CD4-positive, alpha-beta T cell treated with Interleukin-17A for 4 hours (primary cell): ENCODE data around the gene NEK6.

Experiments used
- DNase-seq: peaks from one replicate; pipeline ENCODE4 v3.0.0-alpha.2; 2020; ENCODE audit warnings: mixed read lengths

The NEK6 gene

DNA sequence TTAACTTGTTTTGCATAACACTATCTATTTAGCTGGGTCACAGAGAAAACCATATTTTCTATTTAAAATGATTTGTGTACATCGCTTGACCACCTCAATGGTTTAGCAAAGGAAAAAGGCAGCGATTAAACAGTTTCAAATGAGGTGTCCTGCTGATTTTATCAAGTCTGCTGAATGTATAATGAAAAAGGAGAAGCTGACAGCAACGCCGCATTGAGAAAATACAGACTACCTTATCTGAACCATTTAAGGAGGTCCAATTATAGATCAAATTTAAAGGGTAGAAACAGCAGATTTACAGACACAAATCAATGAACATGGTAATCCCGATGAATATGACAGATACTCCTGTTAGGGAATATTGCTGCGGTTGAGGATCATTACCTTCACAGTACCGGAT is 127.9 kb downstream of the NEK6 start:
- DNase-seq: no peak

DNA sequence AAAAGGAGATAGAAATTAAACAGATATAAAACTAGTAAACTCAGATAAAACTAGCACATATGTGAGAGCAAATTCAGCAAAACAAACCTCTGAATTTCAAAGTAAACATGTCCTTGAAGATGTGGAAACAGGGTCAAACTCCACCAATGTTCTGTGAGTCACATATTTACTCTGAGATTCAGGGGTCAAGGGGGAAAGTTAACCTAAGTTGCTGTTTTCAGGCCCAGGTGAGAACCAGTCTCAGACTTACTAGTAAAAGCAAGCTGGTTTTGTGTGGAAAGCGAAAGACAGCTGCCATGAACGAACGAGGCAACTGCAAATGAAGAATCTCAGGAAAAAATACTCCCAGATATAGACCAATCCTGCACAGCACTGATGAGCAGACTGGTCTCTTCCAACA is 128.5 kb downstream of the NEK6 start:
- no peak for DNase-seq

DNA sequence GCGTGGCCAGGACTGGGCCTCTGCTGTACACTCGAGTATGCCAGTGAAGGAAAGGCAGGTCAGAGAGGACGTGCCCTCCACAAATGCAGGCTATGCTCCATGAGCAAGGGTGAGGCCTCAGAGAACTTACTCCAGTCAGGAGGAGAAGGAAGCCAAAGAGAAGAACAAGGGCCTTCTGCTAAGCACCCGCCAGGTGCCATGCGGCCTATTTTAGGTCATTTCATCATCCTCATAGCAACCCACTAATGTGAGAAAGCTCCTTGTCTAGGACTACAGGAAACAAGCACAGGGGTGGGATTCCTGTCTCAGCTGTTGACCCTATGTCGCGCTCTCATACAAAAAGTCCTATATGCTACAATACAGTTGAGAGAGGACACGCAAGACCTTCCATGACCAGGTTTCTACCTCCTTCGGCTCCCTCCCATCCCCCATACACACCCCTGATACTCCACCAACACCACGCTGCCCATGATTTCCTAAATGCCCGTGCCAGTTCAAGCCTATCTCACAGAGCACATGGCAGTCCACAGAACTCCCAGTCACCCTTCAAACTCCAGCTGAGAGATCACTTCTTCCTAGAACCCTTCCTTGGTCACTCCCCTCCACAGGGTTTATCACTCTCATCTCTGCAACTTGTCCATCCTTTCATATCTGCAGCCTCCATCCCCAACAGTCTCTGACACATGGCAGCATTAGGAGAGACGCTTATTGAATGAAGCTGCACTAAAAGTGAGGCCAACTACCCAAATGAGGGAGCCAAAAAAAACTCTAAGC is 130.7 kb downstream of the NEK6 start:
- no peak for DNase-seq

DNA sequence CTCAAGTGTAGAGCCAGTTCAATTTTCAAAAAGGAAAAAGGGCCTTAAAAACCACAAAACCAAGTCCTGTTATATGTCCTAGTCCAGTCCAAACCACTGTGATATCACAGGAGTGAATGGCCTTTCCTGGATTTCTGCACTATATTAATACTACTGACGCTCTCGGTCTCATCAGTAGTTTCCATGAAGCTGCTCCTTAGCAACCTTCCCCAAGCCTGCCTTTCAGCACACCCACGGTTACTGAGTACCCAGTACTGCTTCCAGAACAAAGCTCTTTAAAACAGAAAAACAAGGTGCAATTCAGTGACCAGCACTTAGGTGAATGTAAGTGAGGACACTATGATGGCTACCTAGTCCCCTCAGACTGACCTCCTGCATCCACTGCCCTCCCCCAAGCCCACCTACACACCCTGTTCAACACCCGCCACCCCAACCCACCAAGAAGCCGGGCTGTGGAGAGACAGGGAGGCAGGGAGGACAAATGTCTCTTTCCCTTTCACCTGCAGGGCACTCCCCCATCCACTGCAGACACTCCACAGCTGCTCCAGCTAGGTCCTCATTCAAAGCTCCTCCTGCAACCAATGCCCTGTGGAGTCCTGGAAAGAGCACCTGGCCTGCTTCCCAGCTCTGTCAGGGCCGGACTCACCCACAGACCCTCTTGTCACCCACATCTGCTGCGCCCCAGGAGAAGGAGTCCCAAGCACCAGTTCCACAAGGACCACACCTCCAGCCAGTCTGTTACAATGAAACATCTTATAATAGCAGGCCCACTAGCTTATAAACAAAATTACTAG is 131.6 kb downstream of the NEK6 start:
- DNase-seq: no peak

DNA sequence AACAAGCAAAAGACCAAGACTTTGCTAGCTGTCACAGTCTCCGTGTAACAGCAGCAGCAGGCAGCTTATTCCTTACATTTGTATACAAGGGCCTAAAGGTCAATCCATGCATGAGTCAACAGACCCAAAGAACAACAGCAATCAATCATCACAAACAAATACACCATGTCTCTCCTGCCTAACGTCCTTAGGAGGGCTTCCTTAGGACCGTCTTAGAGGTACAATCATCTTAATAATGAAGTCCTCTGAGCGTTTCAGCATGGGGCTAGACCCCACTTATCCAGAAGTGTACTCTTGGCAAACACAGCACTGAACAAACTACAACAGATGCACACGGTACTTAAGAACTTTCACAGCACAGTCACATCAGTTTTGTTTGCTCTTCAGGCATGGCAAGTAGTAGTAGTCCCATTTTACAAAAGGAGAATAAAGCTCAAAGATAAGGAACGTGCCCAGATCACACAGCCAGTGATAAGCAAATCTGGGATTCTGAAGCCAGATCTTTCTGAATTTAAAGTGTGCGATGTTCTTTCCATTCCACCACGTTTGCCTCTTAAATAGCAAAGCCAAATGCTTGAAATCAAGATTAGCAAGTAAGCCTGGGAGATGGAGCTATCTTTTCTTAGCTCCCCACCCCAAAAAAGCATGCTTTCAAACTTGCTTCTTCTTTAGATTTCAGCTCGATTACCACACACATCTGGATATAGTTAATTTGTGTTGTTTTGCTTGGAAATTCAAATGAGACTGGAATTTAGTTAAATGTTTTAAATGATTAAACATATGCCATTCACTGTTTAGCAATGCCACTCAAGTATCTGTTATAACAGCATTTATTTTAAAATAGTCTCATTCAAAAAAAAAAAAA is 133.3 kb downstream of the NEK6 start:
- no peak for DNase-seq

DNA sequence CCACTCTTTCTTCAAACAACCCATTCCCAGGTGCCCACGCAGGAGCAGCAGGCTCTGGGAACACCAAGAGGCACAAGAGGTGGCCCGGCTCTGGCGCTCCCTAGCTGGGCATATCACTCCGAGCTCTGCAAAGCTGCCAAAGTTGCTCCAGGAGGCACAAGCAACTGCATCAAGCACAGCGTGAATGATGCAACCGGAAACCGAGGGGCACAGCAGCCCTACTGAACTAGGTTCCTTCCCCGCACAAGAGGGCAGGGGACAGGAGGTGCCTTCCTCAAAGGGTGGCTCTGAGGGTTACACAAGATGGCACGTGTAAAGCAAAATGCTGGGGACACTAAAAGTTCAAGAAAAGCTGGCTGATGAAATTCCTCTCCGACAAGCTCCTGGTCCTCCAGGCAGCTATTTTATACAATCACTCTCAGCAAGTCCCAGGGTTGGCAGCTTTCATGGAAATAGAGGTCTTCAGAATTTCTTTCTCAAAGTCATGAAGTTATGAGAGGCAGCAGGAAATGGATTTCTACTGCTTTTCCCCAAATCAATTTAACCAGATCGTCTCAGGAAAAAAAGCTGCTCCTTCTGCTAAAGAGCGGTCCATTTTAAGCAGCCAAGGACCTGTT is 134.6 kb downstream of the NEK6 start:
- DNase-seq: no peak

DNA sequence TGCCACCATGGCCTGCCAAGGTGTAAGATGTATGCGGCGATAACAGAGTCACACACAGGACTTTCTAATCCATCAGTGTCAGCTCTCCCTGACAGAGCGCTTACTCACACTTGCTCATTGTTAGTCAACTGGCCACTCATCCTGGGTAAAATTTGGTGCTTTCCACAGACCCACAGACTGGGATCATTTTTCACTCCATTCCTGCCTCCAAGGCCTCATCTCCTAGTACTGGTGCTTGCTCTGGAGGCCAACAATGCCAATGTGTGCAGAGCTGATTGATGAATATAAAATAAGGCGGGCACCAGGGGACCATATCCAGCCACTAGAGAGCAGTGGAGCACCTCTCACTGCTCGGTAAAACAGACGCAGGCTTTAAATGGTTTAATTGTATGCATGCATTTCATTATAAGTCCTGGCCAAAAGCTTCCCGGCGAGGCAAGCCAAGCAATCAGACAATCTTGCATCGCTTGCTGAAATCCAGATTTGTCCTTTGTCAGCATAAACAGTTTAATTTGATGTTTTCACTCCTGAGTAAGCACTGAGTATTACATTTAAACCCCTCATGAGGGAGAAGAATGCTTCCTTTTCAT is 135.2 kb downstream of the NEK6 start:
- DNase-seq: no peak

DNA sequence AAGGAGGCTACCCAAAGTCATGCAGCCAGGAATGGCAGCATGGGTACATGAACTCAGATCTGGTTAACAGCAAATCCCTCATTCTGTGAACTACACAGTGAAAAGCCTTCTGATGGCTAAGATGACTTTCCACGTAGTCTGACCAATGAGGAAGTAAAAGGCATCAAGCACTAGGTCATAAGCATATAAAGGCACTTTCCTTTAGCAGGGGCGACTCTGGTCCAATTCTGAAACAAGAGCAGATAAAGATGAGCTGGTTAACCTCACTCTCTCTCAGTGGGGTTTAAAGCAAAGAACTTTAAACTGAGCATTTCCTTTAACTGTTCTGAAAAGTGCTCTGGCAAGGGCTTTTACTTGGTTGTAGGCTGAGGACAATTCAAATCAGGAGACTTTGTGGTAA is 136.4 kb downstream of the NEK6 start:
- no peak for DNase-seq

DNA sequence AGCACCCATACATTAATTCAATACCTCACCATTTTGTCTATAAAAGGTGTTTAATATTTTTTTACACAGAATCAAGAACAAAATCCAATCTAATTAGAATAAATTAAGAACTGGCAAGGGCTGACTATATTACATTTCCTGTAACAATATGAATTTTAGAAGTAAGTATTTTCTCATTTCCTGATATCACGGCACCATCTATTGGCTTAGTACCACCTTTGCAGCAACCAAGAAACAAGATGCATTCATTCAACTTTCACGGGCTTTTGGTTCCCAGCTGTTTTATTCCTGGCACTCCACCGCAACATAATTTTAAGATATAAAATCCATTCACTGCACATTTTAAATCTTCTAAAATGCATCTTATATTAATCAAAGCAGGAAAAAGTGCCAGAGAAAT is 136.8 kb downstream of the NEK6 start:
- no peak for DNase-seq

DNA sequence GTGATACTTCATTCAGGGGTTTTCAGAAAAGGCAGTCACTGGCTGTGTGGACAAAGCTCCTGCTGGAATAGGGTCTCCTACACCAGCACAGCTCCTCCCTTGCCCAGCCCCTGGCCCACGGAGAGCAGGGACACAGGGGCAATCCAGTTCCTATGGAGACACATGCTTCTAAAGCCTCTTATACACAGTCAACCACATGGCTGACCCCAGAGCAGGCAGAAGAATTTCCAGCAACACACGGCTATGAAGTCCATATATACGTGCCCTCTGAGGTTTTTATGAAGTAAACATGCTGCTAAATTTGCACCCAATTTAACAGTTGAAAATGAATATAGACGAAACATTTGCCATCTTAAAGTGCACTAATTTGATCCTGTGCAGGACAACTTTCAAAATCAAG is 138.1 kb downstream of the NEK6 start:
- DNase-seq: no peak

DNA sequence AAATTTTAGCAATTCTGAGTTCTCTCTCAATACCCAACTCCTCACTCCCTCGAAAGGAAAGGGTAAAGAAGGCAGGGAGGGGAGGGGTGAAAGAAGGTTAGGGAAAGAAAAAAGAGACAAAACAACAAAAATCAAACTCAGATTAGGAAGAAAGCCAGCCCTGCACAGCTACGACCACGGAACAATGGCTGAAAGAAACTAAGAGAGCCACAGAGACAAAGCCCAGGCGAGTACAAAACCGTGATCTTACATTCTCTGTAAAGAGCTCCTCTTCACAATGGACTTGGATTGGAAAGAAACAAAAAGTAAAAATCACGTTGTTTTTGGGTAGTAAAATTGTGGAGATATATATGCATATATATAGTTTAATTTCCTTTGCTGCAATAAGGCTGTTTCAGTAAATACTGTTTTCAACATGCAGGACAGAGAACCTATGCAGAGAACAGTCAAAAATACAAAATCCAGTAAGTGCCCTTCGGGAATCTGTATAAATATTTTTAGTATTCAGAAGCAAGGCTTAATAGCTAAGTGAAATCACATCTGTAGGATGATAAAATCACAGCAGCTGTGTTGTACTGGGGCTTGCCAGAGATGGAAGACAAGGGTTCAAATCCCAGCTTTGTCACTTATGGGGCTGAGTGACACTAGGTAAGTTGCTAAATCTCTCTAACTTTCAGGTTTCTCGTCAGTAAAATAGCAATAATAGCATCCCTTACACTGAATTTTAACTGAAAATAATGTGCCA is 140.6 kb downstream of the NEK6 start:
- DNase-seq: no peak

DNA sequence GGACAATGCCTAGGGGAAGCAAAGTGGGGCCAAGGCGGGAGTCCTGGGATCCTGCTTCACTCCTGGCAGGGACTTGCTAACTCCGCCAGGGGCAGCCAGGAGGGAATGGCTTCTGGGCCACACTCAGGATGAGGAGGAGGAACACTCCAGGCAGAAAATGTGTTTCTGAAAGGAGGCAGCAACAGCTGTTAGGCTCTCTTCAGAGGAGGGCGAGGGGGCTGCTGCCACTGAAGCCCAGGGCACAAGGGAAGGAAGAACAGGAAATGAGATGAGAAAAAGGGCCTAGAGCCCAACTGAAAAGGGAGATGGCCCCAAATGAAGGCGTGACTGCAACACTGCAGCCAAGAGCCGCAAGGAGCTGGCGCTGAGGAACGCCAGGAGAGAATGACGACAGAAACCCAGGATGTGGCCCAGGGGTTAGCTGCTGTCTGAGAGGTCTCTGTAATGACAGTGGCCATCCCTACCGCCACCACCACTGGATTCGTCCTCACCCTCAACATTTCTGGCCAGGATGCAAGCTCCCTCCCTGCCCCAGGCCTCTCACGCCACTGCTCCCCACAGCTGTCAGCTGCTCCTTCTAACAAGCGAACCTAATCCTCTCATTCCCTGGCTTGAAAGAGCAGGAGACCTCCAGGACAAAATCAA is 141.7 kb downstream of the NEK6 start:
- no peak for DNase-seq

DNA sequence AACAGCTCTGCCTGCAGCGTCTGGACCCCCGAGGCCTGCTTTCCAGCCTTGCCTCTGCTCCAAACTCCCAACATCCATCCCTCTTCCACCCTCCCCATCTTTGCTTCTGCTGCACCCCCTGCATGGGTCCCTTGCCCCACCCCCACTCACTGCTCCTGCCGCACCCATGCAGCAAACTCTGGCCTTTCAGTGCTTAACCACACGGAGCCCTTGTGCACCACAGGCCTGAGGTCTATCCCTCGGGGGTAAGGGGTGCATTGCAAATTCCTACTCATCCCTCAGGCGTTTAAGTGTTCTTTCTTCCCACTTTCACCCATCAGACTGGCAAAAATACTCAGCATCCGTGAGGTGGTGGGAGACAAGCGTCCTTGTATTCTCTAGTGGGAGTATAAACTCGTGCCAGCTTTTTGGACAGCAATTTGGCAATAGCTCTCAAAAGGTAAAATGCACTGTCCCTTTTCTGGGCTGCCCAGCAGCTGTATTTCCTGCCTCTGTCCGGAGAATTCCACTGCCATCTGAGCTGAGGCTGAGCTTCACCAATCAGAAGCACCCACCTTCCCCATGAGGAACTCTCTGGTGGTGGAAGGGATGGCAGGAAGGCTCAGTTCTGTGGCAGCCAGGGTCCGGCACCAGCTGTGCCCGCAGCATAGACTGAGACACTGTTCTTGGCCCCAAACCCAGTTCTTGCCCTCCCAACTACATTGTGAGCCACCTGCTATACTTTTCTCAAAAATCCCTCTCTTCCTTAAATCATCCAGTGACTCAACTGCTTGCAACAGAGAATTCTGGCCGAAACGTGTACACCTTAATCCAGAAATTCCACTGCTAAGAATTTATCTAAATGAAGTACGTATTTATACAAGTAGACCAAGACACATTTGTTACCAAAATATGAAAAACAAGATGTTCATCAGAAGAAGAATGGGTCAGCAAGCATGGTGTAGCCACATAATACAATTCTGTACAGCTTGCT is 142.5 kb downstream of the NEK6 start:
- no peak for DNase-seq
